K562 (cell line): ENCODE results near the gene RIMOC1. TPM values are rescaled to one million over a fixed set of nuclear protein-coding genes. Genes with fewer than 3 reads are reported as not detected.

ENCODE experiments used
- CREM ChIP-seq: IDR thresholded peaks from 2 replicates; pipeline ENCODE4 v1.6.1; 2014; ENCODE audit warnings: antibody characterized with exemption, low read depth
- CSDE1 ChIP-seq, 2 experiments: fragments of 450-650 bp; IDR thresholded peaks; 2 replicates each; pipeline ENCODE4 v1.6.1; 2016; ENCODE audit warnings: mild to moderate bottlenecking in 1 of 2
- FOXP1 ChIP-seq: sonication (generic); formaldehyde crosslinking; IDR thresholded peaks from 2 replicates; pipeline ENCODE4 v1.8.0; 2022; ENCODE audit warnings: mild to moderate bottlenecking, missing genetic modification reagents
- GMEB1 ChIP-seq: fragments of 250-450 bp; sonication (Bioruptor Pico); IDR thresholded peaks from 2 replicates; pipeline ENCODE4 v1.4.0; 2020; ENCODE audit warnings: mild to moderate bottlenecking
- GTF2A2 ChIP-seq: IDR thresholded peaks from 2 replicates; pipeline ENCODE4 v1.6.1; 2016; ENCODE audit warnings: mild to moderate bottlenecking, missing genetic modification characterization, missing compliant biosample characterization
- HOXB6 ChIP-seq: fragments of 250-450 bp; sonication (Bioruptor Pico); IDR thresholded peaks from 2 replicates; pipeline ENCODE4 v1.5.1; 2022; ENCODE audit warnings: mild to moderate bottlenecking, borderline replicate concordance
- ID3 ChIP-seq, 2 experiments: fragments of 250-450 bp in 1 of 2; fragments of 450-650 bp in 1 of 2; sonication (Bioruptor Pico) in 1 of 2; IDR thresholded peaks; 2 replicates each; pipeline versions ENCODE4 v1.6.1 to v1.8.0; 2016 to 2021; ENCODE audit warnings: mild to moderate bottlenecking in 2 of 2, moderate library complexity in 2 of 2, missing compliant biosample characterization in 1 of 2, missing genetic modification characterization in 1 of 2
- KLF1 ChIP-seq: fragments of 450-650 bp; IDR thresholded peaks from 2 replicates; pipeline ENCODE4 v1.6.1; 2016; ENCODE audit warnings: missing genetic modification characterization, missing compliant biosample characterization
- MAFF ChIP-seq: IDR thresholded peaks from 2 replicates; pipeline ENCODE4 v1.6.1; 2012; ENCODE audit warnings: low read length, improper control_type of control experiment
- MAZ ChIP-seq, 2 experiments: fragments of 450-650 bp in 1 of 2; sonication (generic) in 1 of 2; formaldehyde crosslinking; IDR thresholded peaks in 1 of 2; conservative IDR thresholded peaks in 1 of 2; 2 replicates each; pipeline versions ENCODE4 v1.4.0 to v1.5.0; 2020; ENCODE audit warnings: mild to moderate bottlenecking in 1 of 2, missing genetic modification reagents in 1 of 2
- MTA1 ChIP-seq: fragments of 450-650 bp; IDR thresholded peaks from 2 replicates; pipeline ENCODE4 v1.6.1; 2017; ENCODE audit warnings: borderline replicate concordance
- NFE2L1 ChIP-seq: fragments of 450-650 bp; IDR thresholded peaks from 2 replicates; pipeline ENCODE4 v1.6.1; 2016; ENCODE audit warnings: missing genetic modification characterization, low read depth, mild to moderate bottlenecking, missing compliant biosample characterization, moderate library complexity, borderline replicate concordance
- PHTF2 ChIP-seq: fragments of 250-450 bp; sonication (Bioruptor Pico); IDR thresholded peaks from 2 replicates; pipeline ENCODE4 v1.5.0; 2021; ENCODE audit warnings: mild to moderate bottlenecking
- PRMT5 ChIP-seq: sonication (generic); formaldehyde crosslinking; IDR thresholded peaks from 2 replicates; pipeline ENCODE4 v1.5.0; 2020; ENCODE audit warnings: missing genetic modification reagents
- RBBP5 ChIP-seq: fragments of 200-600 bp; sonication (generic); IDR thresholded peaks from 2 replicates; pipeline ENCODE4 v1.6.1; 2012; ENCODE audit warnings: borderline replicate concordance, mild to moderate bottlenecking, low read length, control low read depth, inconsistent platforms; ENCODE audit not compliant: insufficient read depth, poor library complexity, severe bottlenecking
- SIN3B ChIP-seq: fragments of 450-650 bp; IDR thresholded peaks from 2 replicates; pipeline ENCODE4 v1.6.1; 2017; ENCODE audit warnings: low read depth, mild to moderate bottlenecking, moderate library complexity
- TAF7 ChIP-seq: fragments of 450-650 bp; IDR thresholded peaks from 2 replicates; pipeline ENCODE4 v1.6.1; 2016; ENCODE audit warnings: missing genetic modification characterization, missing compliant biosample characterization
- TCF3 ChIP-seq: sonication (generic); formaldehyde crosslinking; IDR thresholded peaks from 2 replicates; pipeline ENCODE4 v1.4.0; 2020; ENCODE audit warnings: mild to moderate bottlenecking, missing genetic modification reagents
- TFAP4 ChIP-seq: sonication (generic); formaldehyde crosslinking; IDR thresholded peaks from 2 replicates; pipeline ENCODE4 v1.8.0; 2022; ENCODE audit warnings: missing genetic modification reagents, mild to moderate bottlenecking, moderate library complexity, borderline replicate concordance
- TFE3 ChIP-seq: fragments of 450-650 bp; formaldehyde crosslinking; IDR thresholded peaks from 2 replicates; pipeline ENCODE4 v1.4.0; 2020; ENCODE audit warnings: mild to moderate bottlenecking, mixed read lengths
- U2AF1 ChIP-seq: fragments of 200-400 bp; formaldehyde crosslinking; optimal IDR thresholded peaks from 2 replicates; pipeline ENCODE3; 2017; ENCODE audit warnings: mild to moderate bottlenecking, low read depth, low read length, moderate library complexity
- ZFX ChIP-seq: sonication (generic); formaldehyde crosslinking; IDR thresholded peaks from 2 replicates; pipeline ENCODE4 v1.8.0; 2022; ENCODE audit warnings: mild to moderate bottlenecking, missing genetic modification reagents, moderate library complexity
- ZNF75A ChIP-seq: fragments of 450-650 bp; formaldehyde crosslinking; IDR thresholded peaks from 2 replicates; pipeline ENCODE4 v1.4.0; 2020; ENCODE audit warnings: mild to moderate bottlenecking
- polyA plus RNA-seq, 8 experiments: library from polyadenylated mRNA; depleted of rRNA in 4 of 8; stranded (reverse) in 5 of 8; unstranded in 3 of 8; fragments of >200 nt; fragmentation: Nextera tagmentation in 2 of 8; fragmentation: Illumina TruSeq in 1 of 8; extraction: Ambion mirVana in 2 of 8; extraction: Trizol in 1 of 8; gene quantifications; 2 replicates each; pipeline versions ENCODE4 v1.2.1 to v1.2.3, GENCODE V29; 2011 to 2014; ENCODE audit warnings: inconsistent platforms in 1 of 8, missing spikeins in 1 of 8
- total RNA-seq, 7 experiments: library from RNA; depleted of rRNA in 6 of 7; stranded (reverse); fragments of >200 nt in 6 of 7; fragmentation: Illumina TruSeq in 2 of 7; extraction: Trizol in 2 of 7; gene quantifications; 2 replicates each; pipeline versions ENCODE4 v1.2.1 to v1.2.3, GENCODE V29; 2011 to 2021; ENCODE audit warnings: low replicate concordance in 1 of 7

The RIMOC1 gene
- total and polyA plus RNA-seq, 9 of the 15 experiments (the other 6 are each of a cell fraction or from before 2014, with no cell fraction given), result 11.6 to 63.1 (median 30.8) TPM

GRCh38 chr5:41869724-41870626 lies 34.2 kb upstream of the RIMOC1 start, which contains the start of gene OXCT1 (continued):
- TF ChIP-seq NFE2L1 (tag) (no peak), TFE3 (no peak), TCF3 (no peak), RBBP5 (peak; percentile 68), KLF1 (tag) (0 out of 2 replicates have a peak, but pooled peaks have one; percentile 53), FOXP1 (CRISPR knock-in tag) (0 out of 2 replicates have a peak, but pooled peaks have one; percentile 67), GMEB1 (CRISPR knock-in tag) (peak; percentile 72), MAFF (no peak), U2AF1 (no peak), TAF7 (peak; percentile 42; the same call in 1 of the 2 replicates), MTA1 (peak; percentile 73), ZFX (CRISPR knock-in tag) (peak; percentile 85), MAZ (CRISPR knock-in tag; conservative IDR thresholded peaks at IDR 0.05 in 1 of 2, IDR thresholded peaks at IDR 0.05 in 1 of 2) (peak in 1 of 2 experiments; percentile 18; a peak in 2 of 4 replicates), PRMT5 (CRISPR knock-in tag) (no peak), SIN3B (peak; percentile 52; the same call in 1 of the 2 replicates), CREM (peak; percentile 89), CSDE1 (IDR thresholded peaks at IDR 0.05) (no peak), TFAP4 (CRISPR knock-in tag) (peak; percentile 90), HOXB6 (CRISPR knock-in tag) (no peak), ID3 (CRISPR knock-in tag; IDR thresholded peaks at IDR 0.05) (no peak), ID3 (tag; IDR thresholded peaks at IDR 0.05) (peak; percentile 46; the same call in 1 of the 2 replicates), ZNF75A (no peak), GTF2A2 (tag) (no peak), PHTF2 (no peak)
